Measurements from ENCODE around the gene SRGAP3. TPM values are rescaled to one million over a fixed set of nuclear protein-coding genes. Genes with fewer than 3 reads are reported as not detected.

The SRGAP3 gene
- total and polyA plus RNA-seq, 2 experiments from 2014 or later: 6.0 to 15.7 TPM

- H3K27ac ChIP-seq: no peak overlapping the region
- TF ChIP-seq CTCF (IDR thresholded peaks at IDR 0.05; ENCODE audit: low read depth, low read length): no peak
- DNase-seq (ENCODE audit: low read depth in 1 of 2, low spot score in 1 of 2): no peak
Observed at GRCh38 chr3:9158865-9159630, 90.4 kb downstream of the SRGAP3 start.

GRCh38 chr3:9157651-9158362, 91.6 kb downstream of the SRGAP3 start:
- no peak overlapping the region for H3K4me3 ChIP-seq
- TF ChIP-seq CTCF (IDR thresholded peaks at IDR 0.05; ENCODE audit: low read depth, low read length): no peak
- H3K27ac ChIP-seq: no peak overlapping the region
- peaks cover 2% of the 10 kb centered on the region for H3K27me3 ChIP-seq
- H3K9me3 ChIP-seq (ENCODE audit: low read depth): no peaks in the 10 kb centered on the region
- H3K36me3 ChIP-seq: no peaks in the 10 kb centered on the region
- DNase-seq (ENCODE audit: low read depth in 1 of 2, low spot score in 1 of 2): peak in 1 of 2 donors; percentile 4
- H3K4me1 ChIP-seq (ENCODE audit: low read depth): peaks cover 4% of the 10 kb centered on the region

More at GRCh38 chr3:9158865-9159630, 90.4 kb downstream of the SRGAP3 start:
- H3K36me3 ChIP-seq: no peaks in the 10 kb centered on the region
- peaks cover 2% of the 10 kb centered on the region for H3K27me3 ChIP-seq
- no peaks in the 10 kb centered on the region for H3K9me3 ChIP-seq (ENCODE audit: low read depth)
- H3K4me3 ChIP-seq: no peak overlapping the region
- peaks cover 4% of the 10 kb centered on the region for H3K4me1 ChIP-seq (ENCODE audit: low read depth)

GRCh38 chr3:9156604-9157003, 92.8 kb downstream of the SRGAP3 start:
- Histone ChIP-seq H3K9me3 (ENCODE audit: low read depth) (no peaks in the 10 kb centered on the region), H3K4me1 (ENCODE audit: low read depth) (peaks cover 4% of the 10 kb centered on the region)
- TF ChIP-seq CTCF (IDR thresholded peaks at IDR 0.05; ENCODE audit: low read depth, low read length): no peak

GRCh38 chr3:9155028-9155427, 94.4 kb downstream of the SRGAP3 start:
- no peak overlapping the region for H3K27ac ChIP-seq

More at GRCh38 chr3:9156604-9157003, 92.8 kb downstream of the SRGAP3 start:
- Histone ChIP-seq H3K27me3 (no peaks in the 10 kb centered on the region), H3K36me3 (no peaks in the 10 kb centered on the region), H3K4me3 (no peak overlapping the region), H3K27ac (no peak overlapping the region)
- no peak for DNase-seq (ENCODE audit: low read depth in 1 of 2, low spot score in 1 of 2)

More at GRCh38 chr3:9155028-9155427, 94.4 kb downstream of the SRGAP3 start:
- no peak for TF ChIP-seq CTCF (IDR thresholded peaks at IDR 0.05; ENCODE audit: low read depth, low read length)
- Histone ChIP-seq H3K9me3 (ENCODE audit: low read depth) (peaks cover 3% of the 10 kb centered on the region), H3K36me3 (no peaks in the 10 kb centered on the region), H3K4me3 (no peak overlapping the region), H3K4me1 (ENCODE audit: low read depth) (peaks cover 4% of the 10 kb centered on the region), H3K27me3 (no peaks in the 10 kb centered on the region)
- DNase-seq (ENCODE audit: low read depth in 1 of 2, low spot score in 1 of 2): no peak
